ENCODE data around the gene HLA-DRB1.
"Not testable (repeated sequence)": the region's sequence is repeated elsewhere in the genome, so short reads cannot be mapped to it uniquely, and the experiment has no call there.

The HLA-DRB1 gene

GRCh38 chr6:32580593-32580992, 9.1 kb downstream of the HLA-DRB1 start:
- Histone ChIP-seq H3K4me1 (ENCODE audit: control insufficient read depth in 1 of 2, insufficient read depth in 2 of 2, low read length in 2 of 2) (no peaks in the 10 kb centered on the region), H3K36me3 (ENCODE audit: control insufficient read depth in 1 of 2, insufficient read depth in 2 of 2, low read length in 2 of 2) (peaks cover 0 to 11% of the 10 kb centered on the region in 2 donors), H3K27me3 (ENCODE audit: low read depth, low read length) (no peaks in the 10 kb centered on the region), H3K27ac (ENCODE audit: low read length) (no peak overlapping the region), H3K4me3 (ENCODE audit: low read depth in 1 of 2, low read length in 2 of 2) (no peak overlapping the region), H3K9me3 (ENCODE audit: control insufficient read depth in 1 of 2, low read length in 2 of 2) (no peaks in the 10 kb centered on the region)

GRCh38 chr6:32578962-32579361, 10.7 kb downstream of the HLA-DRB1 start:
- Histone ChIP-seq H3K4me1 (ENCODE audit: control insufficient read depth in 1 of 2, insufficient read depth in 2 of 2, low read length in 2 of 2) (no peaks in the 10 kb centered on the region), H3K9me3 (ENCODE audit: control insufficient read depth in 1 of 2, low read length in 2 of 2) (no peaks in the 10 kb centered on the region), H3K36me3 (ENCODE audit: control insufficient read depth in 1 of 2, insufficient read depth in 2 of 2, low read length in 2 of 2) (peaks cover 0 to 11% of the 10 kb centered on the region in 2 donors), H3K27ac (ENCODE audit: low read length) (no peak overlapping the region), H3K27me3 (ENCODE audit: low read depth, low read length) (no peaks in the 10 kb centered on the region), H3K4me3 (ENCODE audit: low read depth in 1 of 2, low read length in 2 of 2) (no peak overlapping the region)

DNA sequence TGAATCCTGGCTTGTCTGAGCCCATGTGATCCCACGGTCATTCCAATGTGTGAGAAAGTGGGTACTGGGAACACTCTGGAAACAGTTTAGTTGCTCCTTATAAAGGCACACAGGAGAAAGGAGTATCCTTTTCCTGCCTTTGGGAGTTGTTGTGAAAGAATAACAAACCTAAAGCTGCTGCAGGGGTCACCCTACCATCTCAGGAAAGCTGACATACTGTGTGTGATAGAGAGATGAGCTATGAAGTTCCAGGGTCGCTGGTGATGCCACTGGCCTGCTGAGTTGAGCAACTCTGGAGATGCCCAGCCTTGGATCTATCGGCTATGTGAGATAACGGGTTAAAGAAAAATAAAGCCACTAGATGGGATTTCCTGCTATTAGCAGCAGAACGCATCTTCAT, 12.2 kb downstream of the HLA-DRB1 start:
- not testable (repeated sequence) for H3K4me1 ChIP-seq (ENCODE audit: control insufficient read depth in 1 of 2, insufficient read depth in 2 of 2, low read length in 2 of 2); H3K4me3 ChIP-seq (ENCODE audit: low read depth in 1 of 2, low read length in 2 of 2); H3K27me3 ChIP-seq (ENCODE audit: low read depth, low read length); H3K27ac ChIP-seq (ENCODE audit: low read length); H3K9me3 ChIP-seq (ENCODE audit: control insufficient read depth in 1 of 2, low read length in 2 of 2)
- H3K36me3 ChIP-seq (ENCODE audit: control insufficient read depth in 1 of 2, insufficient read depth in 2 of 2, low read length in 2 of 2): peaks cover 0 to 11% of the 10 kb centered on the region in 2 donors

DNA sequence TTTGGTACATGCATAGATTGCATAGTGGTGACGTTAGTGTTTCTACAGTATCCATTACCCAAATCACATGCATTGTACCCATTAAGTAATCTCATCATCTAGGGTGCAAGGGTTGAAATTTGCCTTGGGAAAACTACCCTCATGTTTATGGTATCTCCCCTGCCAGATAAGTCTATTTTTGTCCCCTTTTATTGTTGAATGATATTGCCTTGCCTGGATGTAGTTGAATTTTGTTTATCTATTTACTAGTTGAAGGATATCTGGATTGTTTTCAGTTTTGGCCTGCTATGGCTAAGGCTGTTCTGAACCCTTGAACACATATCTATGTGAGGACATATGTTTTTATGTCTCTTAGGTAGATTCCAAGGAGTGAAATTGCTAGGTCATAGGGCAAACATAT, 13.4 kb downstream of the HLA-DRB1 start:
- Histone ChIP-seq H3K36me3 (ENCODE audit: control insufficient read depth in 1 of 2, insufficient read depth in 2 of 2, low read length in 2 of 2) (peaks cover 0 to 11% of the 10 kb centered on the region in 2 donors), H3K4me3 (ENCODE audit: low read depth in 1 of 2, low read length in 2 of 2) (no peak overlapping the region), H3K9me3 (ENCODE audit: control insufficient read depth in 1 of 2, low read length in 2 of 2) (no peaks in the 10 kb centered on the region), H3K4me1 (ENCODE audit: control insufficient read depth in 1 of 2, insufficient read depth in 2 of 2, low read length in 2 of 2) (no peaks in the 10 kb centered on the region), H3K27me3 (ENCODE audit: low read depth, low read length) (no peaks in the 10 kb centered on the region), H3K27ac (ENCODE audit: low read length) (no peak overlapping the region)

- Histone ChIP-seq H3K4me1 (ENCODE audit: control insufficient read depth in 1 of 2, insufficient read depth in 2 of 2, low read length in 2 of 2) (no peaks in the 10 kb centered on the region), H3K27me3 (ENCODE audit: low read depth, low read length) (no peaks in the 10 kb centered on the region), H3K9me3 (ENCODE audit: control insufficient read depth in 1 of 2, low read length in 2 of 2) (peaks cover 0 to 2% of the 10 kb centered on the region in 2 donors), H3K36me3 (ENCODE audit: control insufficient read depth in 1 of 2, insufficient read depth in 2 of 2, low read length in 2 of 2) (no peaks in the 10 kb centered on the region), H3K4me3 (ENCODE audit: low read depth in 1 of 2, low read length in 2 of 2) (no peak overlapping the region), H3K27ac (ENCODE audit: low read length) (no peak overlapping the region)
Measured at GRCh38 chr6:32570363-32570905, 19.2 kb downstream of the HLA-DRB1 start.

GRCh38 chr6:32568561-32568960, 21.1 kb downstream of the HLA-DRB1 start:
- no peaks in the 10 kb centered on the region for H3K27me3 ChIP-seq (ENCODE audit: low read depth, low read length)
- H3K4me3 ChIP-seq (ENCODE audit: low read depth in 1 of 2, low read length in 2 of 2): no peak overlapping the region
- H3K27ac ChIP-seq (ENCODE audit: low read length): no peak overlapping the region
- H3K4me1 ChIP-seq (ENCODE audit: control insufficient read depth in 1 of 2, insufficient read depth in 2 of 2, low read length in 2 of 2): no peaks in the 10 kb centered on the region
- no peaks in the 10 kb centered on the region for H3K36me3 ChIP-seq (ENCODE audit: control insufficient read depth in 1 of 2, insufficient read depth in 2 of 2, low read length in 2 of 2)
- H3K9me3 ChIP-seq (ENCODE audit: control insufficient read depth in 1 of 2, low read length in 2 of 2): peaks cover 0 to 2% of the 10 kb centered on the region in 2 donors

GRCh38 chr6:32566957-32567356, 22.7 kb downstream of the HLA-DRB1 start:
- H3K27ac ChIP-seq (ENCODE audit: low read length): no peak overlapping the region
- no peaks in the 10 kb centered on the region for H3K27me3 ChIP-seq (ENCODE audit: low read depth, low read length)
- H3K9me3 ChIP-seq (ENCODE audit: control insufficient read depth in 1 of 2, low read length in 2 of 2): peaks cover 0 to 2% of the 10 kb centered on the region in 2 donors
- H3K36me3 ChIP-seq (ENCODE audit: control insufficient read depth in 1 of 2, insufficient read depth in 2 of 2, low read length in 2 of 2): no peaks in the 10 kb centered on the region
- no peak overlapping the region for H3K4me3 ChIP-seq (ENCODE audit: low read depth in 1 of 2, low read length in 2 of 2)
- H3K4me1 ChIP-seq (ENCODE audit: control insufficient read depth in 1 of 2, insufficient read depth in 2 of 2, low read length in 2 of 2): no peaks in the 10 kb centered on the region

- no peak overlapping the region for H3K4me3 ChIP-seq (ENCODE audit: low read depth in 1 of 2, low read length in 2 of 2)
- H3K4me1 ChIP-seq (ENCODE audit: control insufficient read depth in 1 of 2, insufficient read depth in 2 of 2, low read length in 2 of 2): no peaks in the 10 kb centered on the region
- H3K9me3 ChIP-seq (ENCODE audit: control insufficient read depth in 1 of 2, low read length in 2 of 2): peaks cover 0 to 2% of the 10 kb centered on the region in 2 donors
- H3K27me3 ChIP-seq (ENCODE audit: low read depth, low read length): no peaks in the 10 kb centered on the region
- H3K36me3 ChIP-seq (ENCODE audit: control insufficient read depth in 1 of 2, insufficient read depth in 2 of 2, low read length in 2 of 2): no peaks in the 10 kb centered on the region
- no peak overlapping the region for H3K27ac ChIP-seq (ENCODE audit: low read length)
Measured at GRCh38 chr6:32565511-32565910, 24.1 kb downstream of the HLA-DRB1 start.

- H3K27ac ChIP-seq (ENCODE audit: low read length): no peak overlapping the region
- no peaks in the 10 kb centered on the region for H3K27me3 ChIP-seq (ENCODE audit: low read depth, low read length)
Measured at GRCh38 chr6:32562940-32563339, 26.7 kb downstream of the HLA-DRB1 start.

DNA sequence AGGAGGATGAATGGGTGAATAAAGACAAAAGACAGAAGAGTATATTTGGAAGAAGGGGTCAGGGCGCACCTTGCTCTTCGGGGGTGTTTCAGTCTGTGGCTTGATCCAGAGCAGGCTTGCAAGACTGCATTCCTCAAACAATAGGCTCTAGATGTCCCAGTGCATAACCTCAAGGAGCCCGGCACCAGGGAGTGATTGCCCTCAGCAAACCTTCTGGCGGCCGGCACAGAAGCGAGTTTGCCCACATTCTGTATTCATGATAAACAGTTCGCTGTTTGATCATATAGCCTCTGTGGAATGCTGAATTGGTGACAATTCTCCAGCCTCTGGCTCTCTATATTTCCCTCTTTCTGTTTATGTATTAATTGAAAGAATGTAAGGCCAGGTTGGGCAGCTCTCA, 29.9 kb downstream of the HLA-DRB1 start:
- Histone ChIP-seq H3K9me3 (ENCODE audit: control insufficient read depth in 1 of 2, low read length in 2 of 2) (no peaks in the 10 kb centered on the region), H3K4me3 (ENCODE audit: low read depth in 1 of 2, low read length in 2 of 2) (no peak overlapping the region), H3K4me1 (ENCODE audit: control insufficient read depth in 1 of 2, insufficient read depth in 2 of 2, low read length in 2 of 2) (no peaks in the 10 kb centered on the region), H3K27ac (ENCODE audit: low read length) (no peak overlapping the region), H3K27me3 (ENCODE audit: low read depth, low read length) (no peaks in the 10 kb centered on the region), H3K36me3 (ENCODE audit: control insufficient read depth in 1 of 2, insufficient read depth in 2 of 2, low read length in 2 of 2) (no peaks in the 10 kb centered on the region)

More at GRCh38 chr6:32562940-32563339, 26.7 kb downstream of the HLA-DRB1 start:
- H3K4me1 ChIP-seq (ENCODE audit: control insufficient read depth in 1 of 2, insufficient read depth in 2 of 2, low read length in 2 of 2): no peaks in the 10 kb centered on the region
- no peaks in the 10 kb centered on the region for H3K36me3 ChIP-seq (ENCODE audit: control insufficient read depth in 1 of 2, insufficient read depth in 2 of 2, low read length in 2 of 2)
- H3K4me3 ChIP-seq (ENCODE audit: low read depth in 1 of 2, low read length in 2 of 2): no peak overlapping the region
- H3K9me3 ChIP-seq (ENCODE audit: control insufficient read depth in 1 of 2, low read length in 2 of 2): peaks cover 0 to 2% of the 10 kb centered on the region in 2 donors

- Histone ChIP-seq H3K9me3 (ENCODE audit: control insufficient read depth in 1 of 2, low read length in 2 of 2) (no peaks in the 10 kb centered on the region), H3K4me3 (ENCODE audit: low read depth in 1 of 2, low read length in 2 of 2) (no peak overlapping the region), H3K4me1 (ENCODE audit: control insufficient read depth in 1 of 2, insufficient read depth in 2 of 2, low read length in 2 of 2) (no peaks in the 10 kb centered on the region), H3K27me3 (ENCODE audit: low read depth, low read length) (no peaks in the 10 kb centered on the region), H3K27ac (ENCODE audit: low read length) (no peak overlapping the region), H3K36me3 (ENCODE audit: control insufficient read depth in 1 of 2, insufficient read depth in 2 of 2, low read length in 2 of 2) (no peaks in the 10 kb centered on the region)
Measured at GRCh38 chr6:32558426-32559057, 31.1 kb downstream of the HLA-DRB1 start.

Data from muscle layer of duodenum (tissue), 2 donors.